ENCODE results near the gene ATXN7L2.

GRCh38 chr1:109438798-109439297, 44.9 kb upstream of the ATXN7L2 start:
- no peak for TF ChIP-seq CTCF (IDR thresholded peaks at IDR 0.05 in 2 of 3, conservative IDR thresholded peaks at IDR 0.05 in 1 of 3; ENCODE audit: control insufficient read depth in 2 of 3, extremely low read depth in 1 of 3, insufficient read depth in 1 of 3, low read depth in 3 of 3, low read length in 3 of 3)
- no peak for TF ChIP-seq POLR2A (IDR thresholded peaks at IDR 0.05; ENCODE audit: low read depth, low read length)
- TF ChIP-seq SP1 (IDR thresholded peaks at IDR 0.05; ENCODE audit: low read depth, low read length) = no peak
- TF ChIP-seq EZH2 (IDR thresholded peaks at IDR 0.05; ENCODE audit: borderline replicate concordance, control insufficient read depth, low read depth, low read length) = no peak
- no peak for TF ChIP-seq SUZ12 (IDR thresholded peaks at IDR 0.05; ENCODE audit: unreplicated experiment)
- no peak for TF ChIP-seq MXI1 (IDR thresholded peaks at IDR 0.05; ENCODE audit: low read depth, low read length)
- TF ChIP-seq WRNIP1 (IDR thresholded peaks at IDR 0.05; ENCODE audit: borderline replicate concordance, low read depth, low read length) = no peak
- no peak for TF ChIP-seq CHD1 (IDR thresholded peaks at IDR 0.05; ENCODE audit: low read depth, low read length)
- no peak for TF ChIP-seq SIN3A (IDR thresholded peaks at IDR 0.05; ENCODE audit: low read depth, low read length)
- no peak for TF ChIP-seq E2F8 (IDR thresholded peaks at IDR 0.05; ENCODE audit: low read depth, partially characterized antibody)

Data from GM12878 (cell line).